RPMI8226 (cell line): Measurements from ENCODE around the gene PARD3.

Source experiments
- DNase-seq: peaks from one replicate; pipeline ENCODE4 v3.0.0-alpha.2; 2015

The PARD3 gene

GRCh38 chr10:34736976-34737771 is 77.9 kb downstream of the PARD3 start:
- no peak for DNase-seq

GRCh38 chr10:34734918-34735317 is 80.2 kb downstream of the PARD3 start:
- DNase-seq = no peak

- DNase-seq = no peak
These were observed 82.2 kb downstream of the PARD3 start for GRCh38 chr10:34732926-34733325.

GRCh38 chr10:34731885-34732701 is 83.0 kb downstream of the PARD3 start:
- DNase-seq = no peak

- DNase-seq = no peak
These were observed 83.9 kb downstream of the PARD3 start for GRCh38 chr10:34731213-34731612.

GRCh38 chr10:34730726-34731125 is 84.4 kb downstream of the PARD3 start:
- DNase-seq = no peak

GRCh38 chr10:34729619-34730018 is 85.5 kb downstream of the PARD3 start:
- no peak for DNase-seq

GRCh38 chr10:34728361-34728760 is 86.7 kb downstream of the PARD3 start:
- DNase-seq = no peak

GRCh38 chr10:34727595-34728033 is 87.5 kb downstream of the PARD3 start:
- DNase-seq = no peak

GRCh38 chr10:34726862-34727261 is 88.2 kb downstream of the PARD3 start:
- DNase-seq = no peak

- peak; percentile 26 for DNase-seq
These were observed 91.3 kb downstream of the PARD3 start for GRCh38 chr10:34723750-34724149.

GRCh38 chr10:34722404-34722803 is 92.7 kb downstream of the PARD3 start:
- DNase-seq = no peak

- DNase-seq = peak; percentile 60
These were observed 93.8 kb downstream of the PARD3 start for GRCh38 chr10:34721208-34721840.

- no peak for DNase-seq
These were observed 95.3 kb downstream of the PARD3 start for GRCh38 chr10:34719746-34720145.

- DNase-seq = no peak
These were observed 95.8 kb downstream of the PARD3 start for GRCh38 chr10:34719328-34719727.

GRCh38 chr10:34717429-34717828 is 97.7 kb downstream of the PARD3 start:
- no peak for DNase-seq

GRCh38 chr10:34716958-34717357 is 98.1 kb downstream of the PARD3 start:
- DNase-seq = peak; percentile 26

GRCh38 chr10:34716234-34716633 is 98.9 kb downstream of the PARD3 start:
- no peak for DNase-seq

GRCh38 chr10:34715511-34716187 is 99.4 kb downstream of the PARD3 start:
- no peak for DNase-seq

GRCh38 chr10:34713875-34714274 is 101.2 kb downstream of the PARD3 start:
- DNase-seq = no peak

- no peak for DNase-seq
These were observed 103.6 kb downstream of the PARD3 start for GRCh38 chr10:34711500-34711899.

- DNase-seq = no peak
These were observed 104.7 kb downstream of the PARD3 start for GRCh38 chr10:34710391-34710751.
